HG03280 (cell line): ENCODE measurements around the gene TEX261.

ENCODE experiments used
- ATAC-seq: cut with Tn5 transposase; IDR thresholded peaks from one replicate; pipeline ENCODE4 v1.9.1; 2021; ENCODE audit warnings: mild to moderate bottlenecking, moderate library complexity; ENCODE audit not compliant: unreplicated experiment

Gene TEX261

DNA sequence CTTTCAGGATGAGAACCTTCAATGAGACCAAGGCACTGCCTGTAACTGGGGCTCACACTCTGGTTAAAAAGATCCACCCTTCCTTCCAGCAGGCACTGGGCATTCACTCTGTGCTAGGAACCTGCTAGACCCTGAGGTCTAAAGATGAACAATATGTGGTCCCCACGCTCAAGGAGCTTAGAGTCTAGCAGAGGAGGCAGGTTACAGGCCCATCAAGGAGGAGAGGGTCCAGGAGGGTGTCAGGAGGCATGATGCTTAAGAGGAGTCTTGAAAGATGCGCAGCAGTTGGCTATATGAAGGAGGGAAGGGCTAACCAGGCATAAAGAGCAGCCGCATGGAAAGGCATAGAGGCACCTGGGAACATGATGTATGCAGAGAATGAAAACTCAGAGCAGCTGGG lies 11.7 kb downstream of the TEX261 start:
- ATAC-seq, result no peak

DNA sequence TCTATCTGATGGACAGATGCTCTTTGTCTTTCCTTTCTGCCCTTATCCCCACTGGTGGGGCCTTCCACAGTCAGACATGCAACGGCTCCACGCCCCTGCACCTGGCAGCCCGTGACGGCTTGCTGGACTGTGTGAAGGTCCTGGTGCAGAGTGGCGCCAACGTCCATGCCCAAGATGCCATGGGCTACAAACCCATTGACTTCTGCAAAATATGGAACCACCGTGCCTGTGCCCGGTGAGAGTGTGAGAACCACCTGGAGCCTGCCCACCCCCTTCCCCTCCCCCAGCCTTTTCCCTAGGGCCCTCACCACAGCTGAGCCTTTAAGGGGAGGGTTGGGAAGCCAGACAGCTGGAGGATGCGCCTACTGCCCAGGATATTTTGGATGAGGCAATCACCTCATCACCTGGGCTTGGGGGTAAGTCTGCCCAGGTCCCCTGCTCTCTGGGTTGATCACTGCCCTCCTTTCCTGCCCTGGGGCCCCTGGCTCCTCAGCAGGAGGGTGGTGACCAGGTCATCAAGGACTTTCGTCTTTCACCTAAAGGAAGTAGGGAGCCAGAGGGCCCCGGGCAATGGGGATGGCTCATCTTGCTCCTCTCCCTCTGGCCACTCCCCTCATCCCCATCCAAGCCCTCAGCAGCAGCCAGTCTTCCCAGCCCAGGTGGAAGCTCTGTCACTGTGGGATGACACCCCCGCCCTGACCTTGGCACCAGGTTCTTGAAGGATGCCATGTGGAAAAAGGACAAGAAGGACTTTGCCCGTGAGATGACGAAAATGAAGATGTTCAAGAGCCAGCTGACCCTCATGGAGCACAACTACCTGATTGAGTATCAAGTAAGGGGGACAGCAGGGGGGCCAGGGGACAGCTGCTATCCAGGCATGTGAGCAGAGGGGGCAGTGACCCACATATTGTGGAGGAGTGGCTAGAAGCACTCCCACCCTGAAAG lies 12.5 kb downstream of the TEX261 start:
- ATAC-seq, result no peak

DNA sequence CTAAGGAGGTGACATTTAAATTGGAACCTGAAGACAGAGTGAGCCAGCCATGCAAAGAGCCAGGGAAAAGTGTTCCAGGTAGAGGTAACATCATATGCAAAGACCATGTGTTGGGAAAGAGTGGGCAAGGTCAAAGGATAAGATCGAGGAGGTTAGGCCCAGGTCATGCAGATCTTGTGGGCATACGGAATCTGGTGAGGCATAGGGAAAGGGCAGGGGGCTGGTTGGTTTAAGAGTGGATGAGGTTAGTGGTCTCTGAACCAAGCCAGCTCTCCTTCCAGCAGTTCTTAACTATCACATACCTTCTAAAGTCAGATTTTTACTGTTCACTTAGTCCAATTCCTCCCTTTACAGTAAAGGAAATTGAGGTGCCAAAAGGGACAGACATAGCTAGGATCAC lies 13.3 kb downstream of the TEX261 start:
- ATAC-seq, result no peak

- ATAC-seq, result no peak
Measured at GRCh38 chr2:70979626-70980025, 15.0 kb downstream of the TEX261 start.

DNA sequence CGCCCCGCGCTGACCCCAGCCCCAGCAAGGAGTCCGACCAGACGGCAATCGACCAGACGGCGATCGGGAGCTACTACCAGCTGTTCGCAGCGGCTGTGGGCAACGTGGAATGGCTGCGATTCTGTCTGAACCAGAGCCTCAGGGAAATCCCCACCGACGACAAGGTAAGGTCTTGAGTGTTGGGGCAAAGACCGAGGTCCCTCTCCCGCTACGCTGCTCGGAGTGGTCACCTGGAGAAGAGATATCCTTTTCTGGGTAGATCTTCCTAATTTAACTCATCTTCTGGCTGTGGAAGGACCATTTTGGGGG lies 15.5 kb downstream of the TEX261 start:
- ATAC-seq, result no peak

- ATAC-seq, result no peak
Measured at GRCh38 chr2:70978341-70979179, 16.1 kb downstream of the TEX261 start, which contains the start of gene ANKRD53. ANKRD53 (plus strand) TSS chr2:70978630; CDS start chr2:70978646, 16 bp downstream.

GRCh38 chr2:70977605-70978205 lies 17.0 kb downstream of the TEX261 start:
- no peak for ATAC-seq

GRCh38 chr2:70975237-70975636 lies 19.4 kb downstream of the TEX261 start:
- ATAC-seq, result no peak

DNA sequence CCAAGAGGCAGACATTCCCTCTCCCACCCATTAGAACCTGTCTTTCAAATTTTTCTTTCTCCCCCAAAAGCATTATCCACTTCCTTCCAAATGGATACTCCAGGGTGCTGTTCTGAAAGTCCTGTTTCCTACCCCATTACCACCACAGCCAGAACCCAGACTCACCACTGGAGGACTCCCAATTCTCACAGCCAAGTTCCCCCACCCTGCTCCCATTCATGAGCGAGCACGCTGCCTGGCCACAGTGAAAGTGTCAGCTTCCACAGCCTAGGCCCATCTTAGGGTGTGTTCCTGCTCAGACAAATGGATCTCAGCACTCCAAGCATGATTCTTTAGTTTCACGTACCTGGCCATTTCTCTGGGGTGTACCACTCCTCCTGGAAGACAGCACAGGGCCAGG lies 20.1 kb downstream of the TEX261 start:
- ATAC-seq, result no peak

DNA sequence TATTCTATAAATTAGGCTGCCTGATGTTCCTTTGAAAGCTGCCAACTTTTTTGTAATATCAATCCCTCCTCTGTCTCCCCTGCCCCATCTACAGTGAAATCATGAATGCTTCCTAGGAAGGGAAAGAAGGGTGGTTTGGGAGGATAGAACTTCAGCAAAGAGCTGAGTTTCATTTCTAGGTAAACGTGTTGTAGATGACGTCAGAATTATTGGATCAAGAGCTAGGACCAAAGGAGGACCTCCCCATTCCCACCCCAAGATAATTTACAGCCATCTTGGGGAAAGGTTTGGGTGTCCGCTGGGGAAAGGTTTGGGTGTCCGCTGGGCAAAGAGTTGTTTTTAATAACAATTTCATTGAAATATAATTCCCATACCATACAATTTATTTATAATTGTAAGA lies 27.5 kb downstream of the TEX261 start:
- ATAC-seq, result no peak

DNA sequence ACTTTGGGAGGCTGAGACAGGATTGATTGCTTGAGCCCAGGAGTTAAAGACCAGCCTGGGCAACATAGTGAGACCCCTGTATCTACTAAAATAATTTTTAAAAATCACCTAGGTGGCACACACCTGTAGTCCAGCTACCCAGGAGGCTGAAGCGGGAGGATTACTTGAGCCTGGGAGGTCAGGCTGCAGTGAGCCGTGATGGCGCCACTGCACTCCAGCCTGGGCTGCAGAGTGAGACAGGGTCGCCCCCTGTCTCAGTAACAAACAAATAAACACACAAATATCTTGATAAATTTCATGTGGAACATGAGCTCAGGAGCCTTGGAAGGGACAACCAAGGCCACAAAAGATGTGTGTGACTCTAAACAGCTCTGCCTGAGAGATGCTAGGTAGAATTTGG lies 28.0 kb downstream of the TEX261 start:
- ATAC-seq, result no peak

- ATAC-seq, result no peak
Measured at GRCh38 chr2:70965506-70965905, 29.2 kb downstream of the TEX261 start.

DNA sequence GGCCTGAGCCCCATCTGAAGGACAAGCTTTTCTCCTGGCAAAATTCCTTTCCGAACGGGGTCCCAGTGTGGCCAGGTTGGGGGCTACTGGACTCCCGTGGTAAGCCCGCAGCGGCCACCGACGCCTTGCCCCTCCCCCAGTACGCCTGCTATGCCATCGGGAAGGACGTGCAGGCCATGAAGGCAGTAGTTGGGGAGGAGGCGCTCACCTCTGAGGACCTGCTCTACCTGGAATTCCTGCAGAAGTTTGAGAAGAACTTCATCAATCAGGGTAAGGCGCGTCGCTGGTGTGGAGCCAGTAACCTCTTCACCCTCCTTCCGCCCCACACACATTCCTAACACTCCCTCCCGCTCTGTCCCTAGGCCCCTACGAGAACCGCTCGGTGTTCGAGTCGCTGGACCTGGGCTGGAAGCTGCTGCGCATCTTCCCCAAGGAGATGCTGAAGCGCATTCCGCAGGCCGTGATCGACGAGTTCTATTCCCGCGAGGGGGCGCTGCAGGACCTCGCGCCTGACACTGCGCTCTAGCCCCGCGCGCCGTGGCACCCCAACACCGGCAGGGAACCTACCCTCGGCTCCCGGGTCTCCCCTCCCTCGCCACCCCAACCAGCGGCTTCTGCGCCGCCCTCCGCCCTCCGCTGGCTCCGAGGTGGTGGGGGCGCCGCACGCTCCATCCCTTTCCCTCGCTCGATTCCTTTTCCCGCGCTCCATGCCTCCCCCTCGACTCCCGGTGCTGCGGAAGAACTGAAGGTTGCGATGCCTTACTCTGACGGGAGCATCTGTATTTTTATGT lies 29.9 kb downstream of the TEX261 start:
- ATAC-seq, result peak; percentile 79

DNA sequence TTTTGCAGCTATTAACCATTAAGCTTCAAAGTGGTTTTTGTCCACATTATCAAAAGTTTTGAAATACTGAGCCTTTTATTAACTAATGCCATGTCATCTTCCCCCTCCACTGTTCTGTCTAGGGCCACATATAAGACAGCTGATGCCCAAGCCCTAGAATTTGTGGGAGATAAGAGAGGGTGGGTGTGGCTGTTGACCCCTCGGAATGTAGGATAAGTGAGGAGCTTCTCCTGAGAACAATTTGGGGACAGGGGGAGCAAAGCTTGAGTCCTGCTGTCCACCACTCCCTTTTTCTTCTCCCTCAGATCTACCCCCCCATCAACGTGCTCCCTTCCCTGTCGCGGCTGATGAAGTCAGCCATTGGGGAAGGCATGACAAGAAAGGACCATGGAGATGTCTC lies 30.5 kb downstream of the TEX261 start:
- no peak for ATAC-seq

- ATAC-seq, result no peak
Measured at GRCh38 chr2:70962885-70963878, 31.5 kb downstream of the TEX261 start.

DNA sequence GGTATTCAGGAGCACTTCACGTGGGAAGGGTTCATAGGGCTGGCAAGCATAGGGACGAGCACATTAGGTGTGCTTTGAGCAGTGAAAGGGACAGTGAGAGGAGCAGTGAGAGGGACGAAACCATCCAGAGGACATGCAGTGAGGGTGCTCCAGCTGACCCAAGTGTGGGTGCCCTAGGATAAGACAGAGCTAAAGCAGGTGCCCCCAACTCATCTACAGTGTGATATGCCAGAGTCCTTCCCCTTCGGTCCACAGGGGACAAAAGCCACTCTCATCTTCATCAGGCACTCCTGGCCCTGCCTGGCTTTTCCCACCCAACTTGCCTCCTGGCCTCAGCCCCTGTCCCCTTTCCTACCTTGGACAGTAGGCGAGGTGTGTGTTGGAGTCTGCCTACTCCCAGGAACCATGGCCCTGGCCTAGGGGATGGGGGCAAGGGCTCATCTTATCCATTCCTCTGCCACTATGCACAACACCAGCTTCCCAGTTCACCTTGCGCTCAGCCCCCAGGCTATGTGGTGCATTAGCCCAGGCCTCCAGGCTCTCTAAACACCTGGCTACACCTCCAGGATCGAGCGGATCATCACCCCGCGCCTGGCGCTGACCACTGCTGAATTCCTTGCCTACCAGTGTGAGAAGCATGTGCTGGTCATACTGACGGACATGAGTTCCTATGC lies 32.3 kb downstream of the TEX261 start:
- no peak for ATAC-seq

- no peak for ATAC-seq
Measured at GRCh38 chr2:70961648-70961994, 33.1 kb downstream of the TEX261 start.

DNA sequence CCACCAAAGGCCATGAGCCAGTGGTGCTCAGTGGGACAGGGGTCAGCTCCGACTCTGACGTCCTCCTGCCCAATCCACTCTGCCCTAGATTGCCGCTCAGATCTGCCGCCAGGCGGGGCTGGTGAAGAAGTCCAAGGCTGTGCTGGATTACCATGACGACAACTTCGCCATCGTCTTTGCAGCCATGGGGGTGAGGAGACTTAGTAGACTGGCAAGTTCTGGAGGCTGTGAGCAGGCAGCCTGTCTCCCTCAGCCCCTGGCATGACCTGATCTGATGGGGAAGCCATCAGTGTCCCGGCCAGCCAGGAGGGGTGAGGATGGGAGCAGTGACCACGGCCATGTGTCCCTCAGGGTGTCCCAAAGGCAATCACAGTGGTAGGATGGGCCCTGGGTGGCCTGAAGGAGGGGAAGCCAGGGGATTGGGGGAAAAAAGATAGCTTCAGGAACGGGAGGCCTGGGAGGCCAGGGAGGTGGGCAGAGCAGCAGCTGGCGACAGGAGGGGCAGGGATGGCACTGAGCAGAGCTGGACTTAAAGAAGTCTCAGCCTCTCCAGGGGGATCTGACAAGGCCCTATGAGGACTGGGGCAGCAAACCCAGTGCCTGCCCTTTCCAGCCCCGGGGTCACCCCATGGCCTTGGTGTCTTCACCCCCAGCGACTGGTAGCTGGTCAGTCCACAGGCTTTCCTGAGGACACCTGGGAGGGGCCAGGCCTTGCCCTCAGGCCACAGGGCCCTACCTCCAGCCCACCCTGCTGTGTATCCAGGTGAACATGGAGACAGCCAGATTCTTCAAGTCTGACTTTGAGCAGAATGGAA lies 33.6 kb downstream of the TEX261 start:
- ATAC-seq, result no peak
